ENCODE results near the gene CHRM5. TPM values are rescaled to one million over a fixed set of nuclear protein-coding genes. Genes with fewer than 3 reads are reported as not detected.

Gene CHRM5
- total and polyA plus RNA-seq, 2 of the 8 experiments (the other 6 are each of a cell fraction or from before 2014, with no cell fraction given) = not detected

DNA sequence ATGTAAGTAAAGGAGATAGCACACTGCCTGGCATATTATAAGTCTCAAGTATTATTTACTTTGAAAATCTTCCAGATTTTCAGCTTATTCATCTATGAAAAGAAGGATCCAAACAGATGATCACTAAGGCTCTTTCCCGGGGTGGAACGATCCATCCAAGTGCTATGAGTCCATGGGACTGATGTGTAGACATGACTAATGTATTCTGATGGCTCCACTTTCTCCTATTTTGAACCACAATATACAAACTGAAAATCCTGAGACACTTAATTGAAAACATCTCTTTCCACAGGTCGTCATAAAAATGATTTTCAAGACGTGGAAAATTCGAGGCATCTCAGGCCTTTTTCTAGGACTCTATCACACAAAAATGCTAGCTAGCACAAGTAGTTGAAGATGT is 33.4 kb upstream of the CHRM5 start (continued):
- TF ChIP-seq GABPA (IDR thresholded peaks at IDR 0.05; ENCODE audit: borderline replicate concordance, insufficient read depth, low read length) (no peak), SUZ12 (IDR thresholded peaks at IDR 0.05; ENCODE audit: low read length) (no peak), ZNF274 (IDR thresholded peaks at IDR 0.05; ENCODE audit: borderline replicate concordance, extremely low read depth, low read length) (no peak)
